ENCODE measurements around the gene SNCAIP. TPM values are rescaled to one million over a fixed set of nuclear protein-coding genes. Genes with fewer than 3 reads are reported as not detected.

The SNCAIP gene
- total RNA-seq, 4 donors from 2014 or later: 0.82 to 2.2 (median 1.6) TPM; not detected in 1

DNA sequence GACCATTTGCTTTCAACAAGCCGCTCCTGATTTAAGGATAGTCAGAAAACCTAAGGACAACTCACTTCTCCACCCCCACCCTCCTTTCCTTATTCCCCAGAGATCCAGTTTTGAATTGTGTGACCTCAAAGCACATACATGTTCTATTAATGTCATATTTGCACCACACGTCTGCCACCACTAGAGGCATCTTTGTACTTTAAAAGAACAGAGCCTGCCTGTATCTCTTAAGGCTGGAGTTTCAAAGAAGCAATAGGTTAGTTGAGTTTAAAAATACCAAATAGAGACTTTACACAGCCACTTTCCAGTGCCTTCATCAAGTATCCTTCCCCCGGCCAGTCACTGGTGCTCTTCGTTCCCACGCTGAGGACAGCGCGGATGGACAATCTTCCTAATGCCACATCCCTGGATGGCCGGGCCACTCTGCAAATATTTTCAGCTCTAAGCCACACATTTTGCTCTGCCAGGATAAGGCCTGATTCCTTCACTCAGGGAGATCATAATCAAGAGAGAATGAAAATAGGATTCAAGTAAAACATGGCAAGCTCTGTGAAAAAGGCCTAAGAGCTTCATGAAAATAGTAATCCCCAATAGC lies 146.3 kb downstream of the SNCAIP start:
- DNase-seq: no peak

GRCh38 chr5:122462486-122462885 lies 150.4 kb downstream of the SNCAIP start:
- in situ Hi-C loops (cut with MboI; ENCODE audit: low pct_ligation_motif_present in 1 of 4, low pct_unique_long_range_greater_than_20kb in 1 of 4, low sequenced_read_pairs in 3 of 4): no loop called here

More for the DNA sequence above, 146.3 kb downstream of the SNCAIP start:
- H3K4me1 ChIP-seq: peaks cover 0 to 17% (median 2%) of the 10 kb centered on the region in 4 donors
- no peaks in the 10 kb centered on the region for H3K9me3 ChIP-seq
- no peak overlapping the region for H3K27ac ChIP-seq
- in situ Hi-C loops (cut with MboI; ENCODE audit: low pct_ligation_motif_present in 1 of 4, low pct_unique_long_range_greater_than_20kb in 1 of 4, low sequenced_read_pairs in 3 of 4) (no loop called here), intact Hi-C loops (cut with DNase I; ENCODE audit: low total_unique reads) (no loop called here)
- H3K4me3 ChIP-seq: no peak overlapping the region
- 37 to 84% methylated on average over 2 to 8 of the region's 8 CpGs for WGBS, 2 donors (ENCODE audit: low coverage in 1 of 2)
- no peaks in the 10 kb centered on the region for H3K36me3 ChIP-seq
- H3K27me3 ChIP-seq: no peaks in the 10 kb centered on the region
- no peak for TF ChIP-seq EP300 (IDR thresholded peaks at IDR 0.05; ENCODE audit: low read depth)
- TF ChIP-seq CTCF (IDR thresholded peaks at IDR 0.05): peak; percentile 32 to 62 (median 51)
- TF ChIP-seq POLR2AphosphoS5 (IDR thresholded peaks at IDR 0.05): no peak
- TF ChIP-seq POLR2A (IDR thresholded peaks at IDR 0.05): no peak

DNA sequence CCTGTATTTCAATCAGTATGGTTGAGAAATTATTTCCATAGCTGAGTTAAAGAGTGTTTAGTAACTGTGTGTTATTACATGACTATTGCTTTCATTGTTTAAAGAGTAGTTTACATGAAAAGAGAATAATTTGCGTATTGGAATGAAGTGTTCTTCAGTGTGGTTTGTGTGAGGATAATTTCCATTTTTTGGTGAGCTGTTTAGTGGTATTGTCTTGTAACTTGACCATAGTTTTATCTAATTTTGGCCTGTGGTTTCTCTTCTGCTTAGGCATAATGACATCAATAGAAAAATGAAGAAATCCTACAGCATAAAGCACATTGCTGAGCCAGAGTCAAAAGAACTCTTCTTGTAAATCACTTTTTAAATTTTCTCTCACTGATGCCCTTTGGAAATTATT lies 151.2 kb downstream of the SNCAIP start:
- H3K9me3 ChIP-seq: no peaks in the 10 kb centered on the region
- 64 to 71% methylated on average over 1 of the region's 1 CpG for WGBS, 2 donors (ENCODE audit: low coverage in 1 of 2)
- H3K27ac ChIP-seq: no peak overlapping the region
- TF ChIP-seq CTCF (IDR thresholded peaks at IDR 0.05) (no peak), POLR2A (IDR thresholded peaks at IDR 0.05) (no peak), EP300 (IDR thresholded peaks at IDR 0.05; ENCODE audit: low read depth) (no peak), POLR2AphosphoS5 (IDR thresholded peaks at IDR 0.05) (no peak)
- in situ Hi-C loops (cut with MboI; ENCODE audit: low pct_ligation_motif_present in 1 of 4, low pct_unique_long_range_greater_than_20kb in 1 of 4, low sequenced_read_pairs in 3 of 4) (no loop called here), intact Hi-C loops (cut with DNase I; ENCODE audit: low total_unique reads) (no loop called here)
- no peaks in the 10 kb centered on the region for H3K27me3 ChIP-seq
- no peak overlapping the region for H3K4me3 ChIP-seq
- H3K4me1 ChIP-seq: no peaks in the 10 kb centered on the region
- no peak for DNase-seq
- no peaks in the 10 kb centered on the region for H3K36me3 ChIP-seq

More at GRCh38 chr5:122462486-122462885, 150.4 kb downstream of the SNCAIP start:
- H3K4me1 ChIP-seq: peaks cover 0 to 1% (median under 1%) of the 10 kb centered on the region in 4 donors
- no peak for TF ChIP-seq POLR2AphosphoS5 (IDR thresholded peaks at IDR 0.05)
- TF ChIP-seq EP300 (IDR thresholded peaks at IDR 0.05; ENCODE audit: low read depth): no peak
- no peak for TF ChIP-seq POLR2A (IDR thresholded peaks at IDR 0.05)
- TF ChIP-seq CTCF (IDR thresholded peaks at IDR 0.05): no peak
- H3K4me3 ChIP-seq: no peak overlapping the region
- H3K36me3 ChIP-seq: no peaks in the 10 kb centered on the region
- DNase-seq: no peak
- H3K27me3 ChIP-seq: no peaks in the 10 kb centered on the region
- no peak overlapping the region for H3K27ac ChIP-seq
- intact Hi-C loops (cut with DNase I; ENCODE audit: low total_unique reads): no loop called here
- no peaks in the 10 kb centered on the region for H3K9me3 ChIP-seq

DNA sequence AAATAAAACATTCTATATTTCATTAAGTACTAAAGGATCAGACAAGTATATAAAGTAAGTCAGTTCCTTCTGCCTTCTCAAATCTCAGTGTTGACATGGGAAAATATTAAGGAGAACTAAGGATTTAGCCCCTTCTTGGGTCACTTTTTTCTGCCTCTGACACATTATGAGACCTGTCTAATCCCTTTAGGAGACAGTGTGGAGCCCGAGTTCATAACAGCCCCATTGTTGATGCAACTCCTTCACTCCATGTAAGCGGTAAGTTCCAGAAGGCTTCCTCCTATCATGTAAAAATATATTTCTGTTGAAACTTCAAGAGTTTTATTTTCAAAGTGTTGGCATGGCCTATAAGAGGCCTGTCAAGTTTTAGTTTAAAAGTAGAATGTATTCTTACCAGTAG lies 152.2 kb downstream of the SNCAIP start:
- H3K4me3 ChIP-seq: no peak overlapping the region
- TF ChIP-seq EP300 (IDR thresholded peaks at IDR 0.05; ENCODE audit: low read depth) (no peak), POLR2A (IDR thresholded peaks at IDR 0.05) (no peak), POLR2AphosphoS5 (IDR thresholded peaks at IDR 0.05) (no peak), CTCF (IDR thresholded peaks at IDR 0.05) (no peak)
- intact Hi-C loops (cut with DNase I; ENCODE audit: low total_unique reads) (no loop called here), in situ Hi-C loops (cut with MboI; ENCODE audit: low pct_ligation_motif_present in 1 of 4, low pct_unique_long_range_greater_than_20kb in 1 of 4, low sequenced_read_pairs in 3 of 4) (no loop called here)
- H3K27me3 ChIP-seq: no peaks in the 10 kb centered on the region
- peaks cover 0 to 2% (median 0%) of the 10 kb centered on the region in 4 donors for H3K4me1 ChIP-seq
- no peaks in the 10 kb centered on the region for H3K9me3 ChIP-seq
- WGBS, 2 donors (ENCODE audit: low coverage in 1 of 2): 76 to 82% methylated on average over 2 of the region's 2 CpGs
- DNase-seq: no peak
- no peaks in the 10 kb centered on the region for H3K36me3 ChIP-seq
- no peak overlapping the region for H3K27ac ChIP-seq

Measured in transverse colon (tissue), 4 donors.